Measurements from ENCODE around the gene TENT4A. TPM values are rescaled to one million over a fixed set of nuclear protein-coding genes. Genes with fewer than 3 reads are reported as not detected.

The TENT4A gene
- total RNA-seq, 2 donors from 2014 or later, result 12.9 to 40.4 TPM

- DNase-seq (ENCODE audit: low spot score), result no peak
- Histone ChIP-seq H3K4me3 (no peak overlapping the region), H3K27me3 (replicated peaks; ENCODE audit: insufficient read depth) (no peaks in the 10 kb centered on the region), H3K36me3 (no peaks in the 10 kb centered on the region), H3K27ac (no peak overlapping the region), H3K4me1 (replicated peaks) (peaks cover 5% of the 10 kb centered on the region), H3K9me3 (no peaks in the 10 kb centered on the region)
- 81% methylated on average over 21 of the region's 21 CpGs for WGBS
- TF ChIP-seq CTCF (IDR thresholded peaks at IDR 0.05), result no peak
- TF ChIP-seq POLR2AphosphoS5 (IDR thresholded peaks at IDR 0.05), result no peak
- TF ChIP-seq POLR2A (IDR thresholded peaks at IDR 0.05), result no peak
- intact Hi-C loops (cut with DNase I), result no loop called here
These were observed 20.4 kb downstream of the TENT4A start for GRCh38 chr5:6733411-6734242.

GRCh38 chr5:6734243-6734700 is 21.0 kb downstream of the TENT4A start:
- peaks cover 4% of the 10 kb centered on the region for H3K4me1 ChIP-seq (replicated peaks)
- intact Hi-C loops (cut with DNase I), result no loop called here
- no peak overlapping the region for H3K27ac ChIP-seq
- H3K4me3 ChIP-seq, result no peak overlapping the region
- WGBS, result 58% methylated on average over 11 of the region's 11 CpGs
- H3K9me3 ChIP-seq, result no peaks in the 10 kb centered on the region
- no peaks in the 10 kb centered on the region for H3K27me3 ChIP-seq (replicated peaks; ENCODE audit: insufficient read depth)
- TF ChIP-seq CTCF (IDR thresholded peaks at IDR 0.05) (no peak), POLR2A (IDR thresholded peaks at IDR 0.05) (no peak), POLR2AphosphoS5 (IDR thresholded peaks at IDR 0.05) (no peak)
- H3K36me3 ChIP-seq, result no peaks in the 10 kb centered on the region
- no peak for DNase-seq (ENCODE audit: low spot score)

GRCh38 chr5:6734781-6735180 is 21.5 kb downstream of the TENT4A start:
- H3K36me3 ChIP-seq, result no peaks in the 10 kb centered on the region
- H3K9me3 ChIP-seq, result no peaks in the 10 kb centered on the region
- H3K4me1 ChIP-seq (replicated peaks), result no peaks in the 10 kb centered on the region
- no peak overlapping the region for H3K4me3 ChIP-seq
- H3K27ac ChIP-seq, result no peak overlapping the region
- H3K27me3 ChIP-seq (replicated peaks; ENCODE audit: insufficient read depth), result no peaks in the 10 kb centered on the region
- 87% methylated on average over 5 of the region's 5 CpGs for WGBS
- no peak for TF ChIP-seq POLR2A (IDR thresholded peaks at IDR 0.05)
- TF ChIP-seq CTCF (IDR thresholded peaks at IDR 0.05), result no peak
- TF ChIP-seq POLR2AphosphoS5 (IDR thresholded peaks at IDR 0.05), result no peak
- no peak for DNase-seq (ENCODE audit: low spot score)
- intact Hi-C loops (cut with DNase I), result no loop called here

GRCh38 chr5:6736106-6736505 is 22.9 kb downstream of the TENT4A start:
- no peak overlapping the region for H3K27ac ChIP-seq
- TF ChIP-seq POLR2AphosphoS5 (IDR thresholded peaks at IDR 0.05), result no peak
- no peak for TF ChIP-seq POLR2A (IDR thresholded peaks at IDR 0.05)
- no peak overlapping the region for H3K4me3 ChIP-seq
- H3K9me3 ChIP-seq, result no peaks in the 10 kb centered on the region
- H3K4me1 ChIP-seq (replicated peaks), result no peaks in the 10 kb centered on the region
- no peaks in the 10 kb centered on the region for H3K36me3 ChIP-seq
- no peaks in the 10 kb centered on the region for H3K27me3 ChIP-seq (replicated peaks; ENCODE audit: insufficient read depth)
- intact Hi-C loops (cut with DNase I), result no loop called here
- 94% methylated on average over 7 of the region's 7 CpGs for whole genome bisulfite sequencing
- DNase-seq (ENCODE audit: low spot score), result no peak

- no peak overlapping the region for H3K4me3 ChIP-seq
- no peaks in the 10 kb centered on the region for H3K4me1 ChIP-seq (replicated peaks)
- intact Hi-C loops (cut with DNase I), result no loop called here
- no peak overlapping the region for H3K27ac ChIP-seq
- TF ChIP-seq POLR2A (IDR thresholded peaks at IDR 0.05), result no peak
- no peak for TF ChIP-seq POLR2AphosphoS5 (IDR thresholded peaks at IDR 0.05)
- no peak for TF ChIP-seq CTCF (IDR thresholded peaks at IDR 0.05)
- DNase-seq (ENCODE audit: low spot score), result no peak
- H3K27me3 ChIP-seq (replicated peaks; ENCODE audit: insufficient read depth), result no peaks in the 10 kb centered on the region
- no peaks in the 10 kb centered on the region for H3K36me3 ChIP-seq
- WGBS, result 96% methylated on average over 9 of the region's 9 CpGs
- H3K9me3 ChIP-seq, result no peaks in the 10 kb centered on the region
These were observed 23.4 kb downstream of the TENT4A start for GRCh38 chr5:6736524-6737042.
